VCaP (cell line): ENCODE measurements around the gene LPP.

Experiments used
- H3K27ac ChIP-seq: fragments of 450-650 bp; 2 replicates; pipeline ENCODE4 v1.5.1; 2017
- TF ChIP-seq, protein P1 (sequence below): fragments of 450-650 bp; conservative IDR thresholded peaks from 2 replicates; pipeline ENCODE4 v1.5.1; 2017; ENCODE audit warnings: mild to moderate bottlenecking, moderate library complexity

Gene LPP

GRCh38 chr3:188834349-188834748 lies 680.4 kb downstream of the LPP start:
- TF ChIP-seq, protein P1, sequence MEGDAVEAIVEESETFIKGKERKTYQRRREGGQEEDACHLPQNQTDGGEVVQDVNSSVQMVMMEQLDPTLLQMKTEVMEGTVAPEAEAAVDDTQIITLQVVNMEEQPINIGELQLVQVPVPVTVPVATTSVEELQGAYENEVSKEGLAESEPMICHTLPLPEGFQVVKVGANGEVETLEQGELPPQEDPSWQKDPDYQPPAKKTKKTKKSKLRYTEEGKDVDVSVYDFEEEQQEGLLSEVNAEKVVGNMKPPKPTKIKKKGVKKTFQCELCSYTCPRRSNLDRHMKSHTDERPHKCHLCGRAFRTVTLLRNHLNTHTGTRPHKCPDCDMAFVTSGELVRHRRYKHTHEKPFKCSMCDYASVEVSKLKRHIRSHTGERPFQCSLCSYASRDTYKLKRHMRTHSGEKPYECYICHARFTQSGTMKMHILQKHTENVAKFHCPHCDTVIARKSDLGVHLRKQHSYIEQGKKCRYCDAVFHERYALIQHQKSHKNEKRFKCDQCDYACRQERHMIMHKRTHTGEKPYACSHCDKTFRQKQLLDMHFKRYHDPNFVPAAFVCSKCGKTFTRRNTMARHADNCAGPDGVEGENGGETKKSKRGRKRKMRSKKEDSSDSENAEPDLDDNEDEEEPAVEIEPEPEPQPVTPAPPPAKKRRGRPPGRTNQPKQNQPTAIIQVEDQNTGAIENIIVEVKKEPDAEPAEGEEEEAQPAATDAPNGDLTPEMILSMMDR, result no peak
- no peak overlapping the region; the same call in 1 of the 2 replicates for H3K27ac ChIP-seq

GRCh38 chr3:188839187-188839695 lies 685.3 kb downstream of the LPP start:
- TF ChIP-seq, protein P1, result no peak
- 0 out of 2 replicates have a peak overlapping the region, but pooled peaks have one; percentile 9 for H3K27ac ChIP-seq

- no peak overlapping the region for H3K27ac ChIP-seq
- TF ChIP-seq, protein P1, result no peak
These were observed 686.3 kb downstream of the LPP start for GRCh38 chr3:188840290-188840689.

GRCh38 chr3:188841906-188842305 lies 687.9 kb downstream of the LPP start:
- TF ChIP-seq, protein P1, result no peak
- no peak overlapping the region for H3K27ac ChIP-seq

DNA sequence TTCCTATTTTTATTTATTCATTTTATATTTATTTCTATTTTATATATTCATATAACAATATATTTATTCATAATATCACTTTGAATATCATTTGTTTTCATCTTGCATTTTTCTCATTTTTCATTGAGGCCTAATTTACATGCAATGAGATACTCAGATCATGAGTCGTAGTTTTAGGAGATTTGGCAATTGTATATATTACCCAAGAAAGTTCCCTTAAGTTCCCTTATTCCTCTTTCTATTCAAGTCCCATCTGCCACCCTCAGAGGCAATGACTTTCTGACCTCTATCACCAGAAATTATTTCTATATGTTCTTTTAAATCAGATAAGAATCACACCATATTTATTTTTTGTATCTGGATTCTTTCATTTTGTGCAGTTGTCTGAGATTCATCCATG lies 688.7 kb downstream of the LPP start:
- TF ChIP-seq, protein P1, result no peak
- no peak overlapping the region for H3K27ac ChIP-seq

DNA sequence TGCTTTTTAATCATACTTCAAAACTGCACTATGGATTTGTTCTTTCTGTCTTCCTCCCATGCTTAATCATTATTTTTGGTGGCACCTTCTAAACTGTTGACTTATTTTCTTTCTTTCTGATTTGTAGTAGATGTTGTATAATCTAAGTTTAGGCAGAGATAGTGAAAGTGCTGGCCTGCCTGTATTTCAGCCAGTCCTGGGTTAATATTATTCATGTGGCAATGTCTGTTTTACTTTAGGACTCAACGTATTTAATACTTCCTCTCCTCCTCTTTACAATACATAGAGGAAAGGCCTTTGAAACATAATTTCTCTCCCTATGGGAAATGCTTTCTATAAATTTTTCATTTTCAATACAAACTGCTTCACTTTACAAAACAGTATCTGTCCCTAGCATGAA lies 690.1 kb downstream of the LPP start:
- H3K27ac ChIP-seq, result no peak overlapping the region
- TF ChIP-seq, protein P1, result no peak

DNA sequence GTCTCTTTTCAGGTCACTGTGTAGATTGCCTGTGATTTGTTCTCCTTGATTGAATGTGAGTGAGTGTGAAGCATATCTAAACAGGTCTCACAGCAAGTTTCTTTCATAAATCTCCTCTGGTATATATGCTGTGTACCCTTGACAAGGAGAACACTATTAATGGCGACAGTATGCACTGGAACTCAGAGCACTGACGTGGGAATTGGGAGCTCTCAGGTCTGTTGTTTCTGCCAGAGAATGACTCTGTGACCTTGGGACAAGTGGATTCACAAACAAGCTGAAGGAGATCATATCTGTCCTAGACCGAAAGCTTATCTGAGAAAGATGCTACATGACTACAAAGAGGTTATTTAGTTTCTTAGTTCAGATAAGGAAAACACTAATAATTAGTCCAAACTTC lies 691.6 kb downstream of the LPP start:
- no peak overlapping the region for H3K27ac ChIP-seq
- TF ChIP-seq, protein P1, result no peak
